ENCODE data around the gene PFN2. TPM values are rescaled to one million over a fixed set of nuclear protein-coding genes. Genes with fewer than 3 reads are reported as not detected.
"Not testable (repeated sequence)": the region's sequence is repeated elsewhere in the genome, so short reads cannot be mapped to it uniquely, and the experiment has no call there.

The PFN2 gene
- total RNA-seq (2014; rRNA removed; shearing (Covaris generic)): 179 and 197 TPM in 2 replicates
- 216 and 286 TPM in 2 replicates for polyA plus RNA-seq (2014; cell fraction: nucleus; rRNA removed)

GRCh38 chr3:149970716-149971402 lies at the start of gene PFN2:
Gene PFN2, minus strand, starts transcription at chr3:149970895. Its CDS starts 39 bp downstream, at chr3:149970856.
- DNase-seq (ENCODE audit: extremely low read depth, low read depth): peak; percentile 52

GRCh38 chr3:150015901-150016300 lies 45.2 kb upstream of the PFN2 start:
- DNase-seq (ENCODE audit: extremely low read depth, low read depth): no peak

- DNase-seq (ENCODE audit: extremely low read depth, low read depth): no peak
These were observed 44.1 kb upstream of the PFN2 start for GRCh38 chr3:150014782-150015181.

GRCh38 chr3:150013801-150014200 lies 43.1 kb upstream of the PFN2 start:
- no peak for DNase-seq (ENCODE audit: extremely low read depth, low read depth)

- no peak for DNase-seq (ENCODE audit: extremely low read depth, low read depth)
These were observed 36.1 kb upstream of the PFN2 start for GRCh38 chr3:150006794-150007193.

- DNase-seq (ENCODE audit: extremely low read depth, low read depth): no peak
These were observed 34.8 kb upstream of the PFN2 start for GRCh38 chr3:150005243-150006112.

- no peak for DNase-seq (ENCODE audit: extremely low read depth, low read depth)
These were observed 29.9 kb upstream of the PFN2 start for GRCh38 chr3:150000641-150001040.

GRCh38 chr3:149999421-149999820 lies 28.7 kb upstream of the PFN2 start:
- DNase-seq (ENCODE audit: extremely low read depth, low read depth): no peak

GRCh38 chr3:149998946-149999345 lies 28.3 kb upstream of the PFN2 start:
- DNase-seq (ENCODE audit: extremely low read depth, low read depth): no peak

- DNase-seq (ENCODE audit: extremely low read depth, low read depth): no peak
These were observed 21.8 kb upstream of the PFN2 start for GRCh38 chr3:149992416-149993058.

GRCh38 chr3:149990423-149990948 lies 19.8 kb upstream of the PFN2 start:
- DNase-seq (ENCODE audit: extremely low read depth, low read depth): no peak

GRCh38 chr3:149989307-149989706 lies 18.6 kb upstream of the PFN2 start:
- no peak for DNase-seq (ENCODE audit: extremely low read depth, low read depth)

GRCh38 chr3:149983628-149984027 lies 12.9 kb upstream of the PFN2 start:
- DNase-seq (ENCODE audit: extremely low read depth, low read depth): no peak

- DNase-seq (ENCODE audit: extremely low read depth, low read depth): not testable (repeated sequence)
These were observed 12.4 kb upstream of the PFN2 start for GRCh38 chr3:149983053-149983452.

GRCh38 chr3:149981979-149982378 lies 11.3 kb upstream of the PFN2 start:
- not testable (repeated sequence) for DNase-seq (ENCODE audit: extremely low read depth, low read depth)

- no peak for DNase-seq (ENCODE audit: extremely low read depth, low read depth)
These were observed 6.7 kb upstream of the PFN2 start for GRCh38 chr3:149977386-149977785.

- no peak for DNase-seq (ENCODE audit: extremely low read depth, low read depth)
These were observed 5.2 kb upstream of the PFN2 start for GRCh38 chr3:149975919-149976318.

- DNase-seq (ENCODE audit: extremely low read depth, low read depth): no peak
These were observed 844 bp upstream of the PFN2 start for GRCh38 chr3:149971403-149972075.

- peak; percentile 56 for DNase-seq (ENCODE audit: extremely low read depth, low read depth)
These were observed 567 bp downstream of the PFN2 start for GRCh38 chr3:149969940-149970715.

Measured in NCI-H460 (cell line).